H1 (cell line): ENCODE data around the gene HDX. TPM values are rescaled to one million over a fixed set of nuclear protein-coding genes. Genes with fewer than 3 reads are reported as not detected.

Experiments used
- CHD7 ChIP-seq: fragments of 300-600 bp; sonication (generic); IDR thresholded peaks from 2 replicates; pipeline ENCODE4 v1.7.1; 2012; ENCODE audit warnings: low read length, moderate library complexity, mild to moderate bottlenecking, inconsistent platforms; ENCODE audit not compliant: insufficient replicate concordance
- HDAC2 ChIP-seq, 2 experiments: fragments of 300-600 bp in 1 of 2; sonication (generic) in 1 of 2; IDR thresholded peaks; 2 replicates each; pipeline ENCODE4 v1.6.1; 2011 to 2012; ENCODE audit warnings: low read depth in 2 of 2, low read length in 2 of 2, mild to moderate bottlenecking in 2 of 2, moderate library complexity in 2 of 2, borderline replicate concordance in 1 of 2, inconsistent platforms in 1 of 2
- MAFK ChIP-seq: IDR thresholded peaks from 2 replicates; pipeline ENCODE4 v1.6.1; 2012; ENCODE audit warnings: low read depth, mild to moderate bottlenecking, improper control_type of control experiment, low read length
- ZNF274 ChIP-seq: IDR thresholded peaks from 2 replicates; pipeline ENCODE4 v1.7.0; 2012; ENCODE audit warnings: low read length, borderline replicate concordance; ENCODE audit errors: extremely low read depth
- polyA plus RNA-seq, 7 experiments: library from polyadenylated mRNA; depleted of rRNA in 3 of 7; stranded (reverse) in 5 of 7; unstranded in 2 of 7; fragments of >200 nt in 5 of 7; fragments of 200-250 nt in 2 of 7; gene quantifications; 1 replicate in 5 of 7; 2 replicates in 1 of 7; 4 replicates in 1 of 7; pipeline versions ENCODE4 v1.2.1 to v1.2.3, GENCODE V29; 2011 to 2013; ENCODE audit warnings: missing spikeins in 2 of 7, mixed read lengths in 2 of 7
- total RNA-seq: library from RNA; stranded (reverse); fragmentation: NEBNext Ultra II Directional; extraction: Animal tissue kit (Norgen Biotek cat#: 25700); gene quantifications from 2 replicates; pipeline ENCODE4 v1.2.1, GENCODE V29; 2021

Gene HDX
- total and polyA plus RNA-seq, 2 of the 8 experiments (the other 6 are each of a cell fraction or from before 2014, with no cell fraction given) = 0.54 to 10.2 TPM

DNA sequence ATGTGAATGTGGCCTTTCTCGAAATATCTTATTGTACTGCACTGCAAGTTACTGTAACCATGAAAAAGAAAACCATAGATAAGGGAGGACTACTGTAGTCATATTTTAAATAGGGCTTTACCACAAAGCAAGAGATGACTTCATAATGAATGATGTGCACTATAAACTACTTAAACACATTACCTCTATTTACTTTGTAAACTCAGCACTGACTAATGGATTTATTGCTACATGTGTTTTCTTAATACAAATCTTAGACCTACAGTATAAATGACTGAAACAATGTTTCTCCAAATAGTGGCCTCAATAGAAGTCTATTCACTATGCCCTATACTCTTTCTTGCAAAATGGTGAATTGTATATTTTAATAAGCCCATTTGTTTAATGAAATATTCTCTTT, 61.1 kb downstream of the HDX start (continued):
- no peak for TF ChIP-seq CHD7
- no peak for TF ChIP-seq ZNF274
- no peak for TF ChIP-seq HDAC2 (IDR thresholded peaks at IDR 0.05; ENCODE audit: borderline replicate concordance in 1 of 2, low read depth in 2 of 2, low read length in 2 of 2)
- TF ChIP-seq MAFK = no peak
- TF ChIP-seq, all 59 proteins: peak for 0
